Lower lobe of right lung (tissue), 2 donors: ENCODE measurements around the gene MXRA8. TPM values are rescaled to one million over a fixed set of nuclear protein-coding genes. Genes with fewer than 3 reads are reported as not detected.
A peak's percentile ranks its signal among the peaks of the same experiment; 100 is the strongest.

ENCODE experiments used
- ATAC-seq, 2 donors: fragments of 200-7000 bp; cut with Tn5 transposase; one replicate each; pipeline ENCODE4 v1.9.1; 2020 to 2022; ENCODE audit warnings: mild to moderate bottlenecking in 2 of 2, moderate library complexity in 2 of 2
- DNase-seq: peaks from one replicate; pipeline ENCODE4 v3.0.0-alpha.2; 2020
- H3K27ac ChIP-seq: fragments of 200-600 bp; one replicate; pipeline ENCODE4 v1.8.0; 2022
- H3K27me3 ChIP-seq: fragments of 200-600 bp; one replicate; pipeline ENCODE4 v1.8.0; 2022; ENCODE audit warnings: low read depth
- H3K36me3 ChIP-seq: fragments of 200-600 bp; one replicate; pipeline ENCODE4 v1.8.0; 2022; ENCODE audit warnings: mild to moderate bottlenecking
- H3K4me1 ChIP-seq: fragments of 200-600 bp; one replicate; pipeline ENCODE4 v1.8.0; 2022
- H3K4me3 ChIP-seq: fragments of 200-600 bp; one replicate; pipeline ENCODE4 v1.8.0; 2022; ENCODE audit warnings: mild to moderate bottlenecking
- H3K9me3 ChIP-seq: fragments of 200-600 bp; one replicate; pipeline ENCODE4 v1.8.0; 2022
- CTCF ChIP-seq: fragments of 200-600 bp; IDR thresholded peaks from one replicate; pipeline ENCODE4 v1.8.0; 2022; ENCODE audit warnings: antibody characterized with exemption, mild to moderate bottlenecking
- intact Hi-C: fragments of 100-400 bp; cut with DNase I; formaldehyde crosslinking; loops from one replicate; pipeline ENCODE4 v1.11.0; 2022
- total RNA-seq: library from RNA; stranded (reverse); fragmentation: NEBNext Ultra II Directional; extraction: Animal tissue kit (Norgen Biotek cat#: 25700); gene quantifications from one replicate; pipeline ENCODE4 v1.2.1, GENCODE V29; 2021
- donor health status: DM: no; HTN: yes; CAD: no; lungs with severe emphysema.

MXRA8 gene
- total RNA-seq, 1 donor from 2014 or later = 39.3 TPM

GRCh38 chr1:1307923-1308755, 50.2 kb downstream of the MXRA8 start, which contains the start of the genes ACAP3 and PUSL1:
Gene ACAP3 (minus strand): TSS chr1:1307930. CDS start chr1:1307815, 115 bp downstream.
Gene PUSL1 (plus strand): TSS chr1:1308597. CDS start chr1:1308644, 47 bp downstream.
- H3K9me3 ChIP-seq = no peaks in the 10 kb centered on the region
- H3K4me3 ChIP-seq = peak within 1 kb of the TSS; percentile 93
- peaks cover 46% of the 10 kb centered on the region for H3K4me1 ChIP-seq
- ATAC-seq = peak; percentile 87 to 91
- DNase-seq = peak; percentile 93
- H3K27ac ChIP-seq = peak within 1 kb of the TSS; percentile 93
- peak; percentile 16 for TF ChIP-seq CTCF
- intact Hi-C loops = no loop called here
- H3K27me3 ChIP-seq = no peaks in the 10 kb centered on the region
- H3K36me3 ChIP-seq = peaks cover 37% of the 10 kb centered on the region

DNA sequence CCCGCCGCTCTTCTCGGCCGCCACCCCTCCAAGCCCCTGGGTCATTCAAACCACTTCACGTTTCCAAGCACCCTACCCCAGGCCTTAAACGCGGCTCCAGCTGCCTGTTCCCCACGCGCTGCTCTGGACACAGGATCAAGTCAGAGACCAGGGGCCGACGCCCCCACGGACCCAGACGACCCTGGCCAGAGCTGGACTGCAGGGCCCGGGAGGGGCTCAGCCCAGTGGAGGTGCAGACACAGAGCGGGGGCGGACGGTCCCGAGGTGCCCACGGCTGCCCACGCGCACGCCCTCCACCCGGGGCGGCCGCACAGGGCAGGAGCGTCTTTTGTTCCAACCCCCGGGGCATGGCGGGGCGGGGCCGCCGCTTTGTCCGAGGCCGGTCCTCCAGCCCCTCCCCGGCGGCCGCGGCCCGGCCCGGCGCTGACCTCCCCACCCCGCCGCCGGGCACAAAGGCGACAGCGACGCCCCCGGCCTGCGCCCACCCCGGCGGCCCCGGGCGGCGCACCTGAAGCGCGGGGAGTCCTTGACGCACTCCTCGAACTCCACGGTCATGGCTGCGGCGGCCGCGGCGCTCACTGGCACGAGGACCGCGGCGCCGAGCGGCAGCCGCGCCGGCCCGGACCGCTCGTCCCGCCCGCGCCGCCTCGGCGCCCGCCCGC, 51.0 kb downstream of the MXRA8 start:
- Histone ChIP-seq H3K36me3 (peaks cover 30% of the 10 kb centered on the region), H3K9me3 (no peaks in the 10 kb centered on the region), H3K4me3 (peak overlapping the region; percentile 93), H3K4me1 (peaks cover 46% of the 10 kb centered on the region), H3K27me3 (no peaks in the 10 kb centered on the region), H3K27ac (peak overlapping the region; percentile 93)
- ATAC-seq (peak in 1 of 2 donors; percentile 11), DNase-seq (peak; percentile 75)
- no peak for TF ChIP-seq CTCF
- intact Hi-C loops = no loop called here

DNA sequence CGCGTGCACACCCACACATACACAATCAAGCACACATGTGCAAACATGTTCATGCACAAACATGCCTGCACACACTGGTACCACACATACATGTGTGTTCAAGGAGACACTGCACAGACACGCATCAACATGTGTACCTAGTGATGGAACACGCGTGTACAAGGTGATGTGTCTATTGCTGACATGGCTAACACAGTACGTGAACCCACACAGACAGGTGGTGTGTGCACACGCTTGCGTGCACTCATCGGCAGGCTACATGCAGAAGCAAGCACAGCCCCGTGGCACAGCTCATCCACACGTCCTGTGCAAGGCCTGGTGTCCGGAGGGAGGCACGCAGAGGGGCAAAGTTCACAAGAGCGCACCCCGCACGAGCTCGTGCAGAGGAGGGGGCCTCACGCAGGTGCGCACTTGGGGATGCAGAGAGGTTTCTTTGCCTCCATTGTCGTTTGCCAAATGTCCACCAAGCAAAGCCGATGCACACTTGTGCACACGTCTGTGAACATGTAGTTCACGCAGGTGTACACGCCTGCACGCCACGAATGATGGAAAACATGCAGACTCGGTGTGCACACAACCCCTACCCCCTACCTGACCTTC, 51.6 kb downstream of the MXRA8 start:
- intact Hi-C loops = no loop called here
- H3K4me1 ChIP-seq = peaks cover 46% of the 10 kb centered on the region

DNA sequence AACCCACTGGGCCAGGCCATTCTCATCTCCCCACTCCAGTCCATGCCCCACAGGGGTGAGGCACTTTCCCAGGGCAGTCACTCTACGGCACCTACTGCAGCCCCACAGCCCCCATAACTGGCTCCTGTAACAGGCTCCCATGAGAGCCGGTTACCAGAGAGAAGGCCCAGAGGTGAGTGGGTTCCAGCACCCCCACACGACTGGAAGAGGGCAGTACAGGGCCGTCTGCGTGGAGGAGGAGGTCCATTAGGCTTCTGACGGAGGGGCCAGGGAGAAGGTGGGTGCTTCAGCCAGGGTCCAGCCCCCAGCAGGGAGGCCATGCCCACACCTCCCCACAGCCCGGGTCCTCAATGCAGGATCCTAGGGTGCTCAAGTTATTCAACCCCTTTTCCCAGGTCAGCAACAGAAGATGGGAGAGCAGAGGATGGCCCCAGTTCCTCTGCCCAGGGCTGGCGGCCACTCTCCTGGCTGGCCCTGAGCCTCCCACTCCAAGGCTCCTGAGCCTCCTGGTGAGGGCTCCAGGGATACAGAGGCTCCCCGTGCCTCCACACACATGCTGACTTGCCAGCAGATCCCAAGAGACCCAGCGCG, 52.2 kb downstream of the MXRA8 start:
- H3K36me3 ChIP-seq = peaks cover 17% of the 10 kb centered on the region
- peak overlapping the region; percentile 93 for H3K4me3 ChIP-seq
- no peak for DNase-seq

More for the DNA sequence above, 51.6 kb downstream of the MXRA8 start:
- peaks cover 23% of the 10 kb centered on the region for H3K36me3 ChIP-seq
- H3K9me3 ChIP-seq = no peaks in the 10 kb centered on the region
- TF ChIP-seq CTCF = no peak
- H3K27ac ChIP-seq = peak overlapping the region; percentile 93
- ATAC-seq (no peak), DNase-seq (no peak)
- H3K27me3 ChIP-seq = no peaks in the 10 kb centered on the region
- H3K4me3 ChIP-seq = peak overlapping the region; percentile 93

More for the DNA sequence above, 52.2 kb downstream of the MXRA8 start:
- no peak for TF ChIP-seq CTCF
- H3K27me3 ChIP-seq = no peaks in the 10 kb centered on the region
- intact Hi-C loops = no loop called here
- no peak for ATAC-seq
- no peaks in the 10 kb centered on the region for H3K9me3 ChIP-seq
- H3K27ac ChIP-seq = peak overlapping the region; percentile 64
- peaks cover 46% of the 10 kb centered on the region for H3K4me1 ChIP-seq
